SK-N-SH treated with all-trans-retinoic acid at 6 μM for 48 hours (cell line): Measurements from ENCODE around the gene CCR3.

Source experiments
- PATZ1 ChIP-seq: fragments of 250-450 bp; sonication (Bioruptor Pico); IDR thresholded peaks from 2 replicates; pipeline ENCODE4 v1.8.0; 2020; ENCODE audit warnings: mild to moderate bottlenecking, moderate library complexity, borderline replicate concordance
- TOX ChIP-seq: fragments of 250-450 bp; sonication (Bioruptor Pico); IDR thresholded peaks from 2 replicates; pipeline ENCODE4 v1.8.0; 2021; ENCODE audit warnings: mild to moderate bottlenecking, moderate library complexity, borderline replicate concordance
- ZFP30 ChIP-seq: fragments of 450-650 bp; formaldehyde crosslinking; IDR thresholded peaks from 2 replicates; pipeline ENCODE4 v1.5.0; 2022; ENCODE audit warnings: mild to moderate bottlenecking, moderate library complexity
- ZNF8 ChIP-seq: fragments of 450-650 bp; formaldehyde crosslinking; IDR thresholded peaks from 2 replicates; pipeline ENCODE4 v1.5.0; 2020; ENCODE audit warnings: mild to moderate bottlenecking, moderate library complexity
- TF ChIP-seq, protein P1 (sequence below): fragments of 250-450 bp; sonication (Bioruptor Pico); IDR thresholded peaks from 2 replicates; pipeline ENCODE4 v1.8.0; 2021; ENCODE audit warnings: low read depth, mild to moderate bottlenecking, moderate library complexity, borderline replicate concordance

DNA sequence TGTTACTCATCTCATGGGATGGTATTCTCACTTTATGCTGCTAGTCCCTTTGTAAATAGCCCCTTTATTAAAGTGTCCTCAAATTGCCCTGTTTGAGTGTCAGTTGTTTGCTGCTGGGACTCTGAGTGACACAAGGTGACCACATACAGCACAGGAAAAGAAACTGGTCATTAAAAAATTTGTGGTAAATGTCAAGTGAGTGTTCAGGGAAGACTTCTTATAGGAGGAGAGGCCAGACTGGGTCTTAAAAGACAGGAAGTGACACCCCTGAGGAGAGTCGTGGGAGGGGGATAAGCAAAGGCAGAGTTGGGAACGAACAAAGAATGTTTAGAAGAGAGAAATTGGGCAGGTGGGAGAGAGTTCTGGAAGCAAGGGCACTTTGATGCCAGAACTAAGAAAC, 35.2 kb downstream of the CCR3 start:
- TF ChIP-seq, protein P1, sequence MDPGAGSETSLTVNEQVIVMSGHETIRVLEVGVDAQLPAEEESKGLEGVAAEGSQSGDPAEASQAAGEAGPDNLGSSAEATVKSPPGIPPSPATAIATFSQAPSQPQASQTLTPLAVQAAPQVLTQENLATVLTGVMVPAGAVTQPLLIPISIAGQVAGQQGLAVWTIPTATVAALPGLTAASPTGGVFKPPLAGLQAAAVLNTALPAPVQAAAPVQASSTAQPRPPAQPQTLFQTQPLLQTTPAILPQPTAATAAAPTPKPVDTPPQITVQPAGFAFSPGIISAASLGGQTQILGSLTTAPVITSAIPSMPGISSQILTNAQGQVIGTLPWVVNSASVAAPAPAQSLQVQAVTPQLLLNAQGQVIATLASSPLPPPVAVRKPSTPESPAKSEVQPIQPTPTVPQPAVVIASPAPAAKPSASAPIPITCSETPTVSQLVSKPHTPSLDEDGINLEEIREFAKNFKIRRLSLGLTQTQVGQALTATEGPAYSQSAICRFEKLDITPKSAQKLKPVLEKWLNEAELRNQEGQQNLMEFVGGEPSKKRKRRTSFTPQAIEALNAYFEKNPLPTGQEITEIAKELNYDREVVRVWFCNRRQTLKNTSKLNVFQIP (CRISPR knock-in tag): no peak
- TF ChIP-seq ZNF8 (CRISPR knock-in tag): no peak
- TF ChIP-seq PATZ1 (CRISPR knock-in tag): no peak
- no peak for TF ChIP-seq TOX
- no peak for TF ChIP-seq ZFP30 (CRISPR knock-in tag)
